C4-2B (cell line): ENCODE data around the gene KRT71.

ENCODE experiments used
- CTCF ChIP-seq: fragments of 450-650 bp; conservative IDR thresholded peaks from 2 replicates; pipeline ENCODE4 v1.5.1; 2017; ENCODE audit warnings: mild to moderate bottlenecking
- ZFX ChIP-seq: fragments of 450-650 bp; IDR thresholded peaks from 2 replicates; pipeline ENCODE4 v1.6.1; 2017

DNA sequence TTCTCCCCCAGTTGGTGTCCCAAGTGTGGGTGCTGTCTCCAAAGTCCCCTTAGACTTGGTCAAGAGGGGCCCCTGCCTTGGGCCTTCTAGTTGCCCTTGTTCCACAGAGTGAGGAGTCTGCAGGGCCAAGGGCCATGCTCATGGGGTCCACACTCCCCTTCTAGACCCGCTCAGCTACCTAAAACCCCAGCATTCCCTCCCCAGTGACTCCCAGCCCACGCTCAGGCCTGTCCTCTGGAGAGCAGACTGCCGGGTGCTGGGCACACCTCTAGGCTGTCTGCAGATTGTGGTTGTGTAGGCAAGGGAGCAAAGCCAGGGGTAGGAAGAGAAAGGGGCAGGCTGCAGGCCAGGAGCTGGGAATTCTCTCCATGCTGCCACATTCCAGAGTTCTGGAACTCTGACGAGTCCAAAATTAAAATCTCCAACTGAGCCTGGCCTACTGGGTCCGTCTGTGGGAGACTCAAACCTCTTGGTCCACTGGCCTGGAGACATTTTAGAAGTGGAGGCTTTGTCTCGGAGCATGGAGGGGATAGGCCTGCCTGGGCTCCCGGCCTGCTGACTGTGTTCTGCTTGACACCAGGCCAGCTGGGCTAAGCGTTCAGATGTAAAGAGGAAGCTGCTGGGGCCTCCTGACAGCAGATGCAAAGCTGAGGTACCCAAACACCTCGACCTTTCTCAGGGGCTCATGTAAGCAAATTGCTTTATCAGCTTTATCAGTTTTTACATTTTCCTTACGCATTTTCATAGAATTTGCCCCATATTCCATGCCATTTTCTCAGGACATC lies 19.1 kb downstream of the KRT71 start:
- TF ChIP-seq CTCF (no peak), ZFX (no peak)
